GM19467 (cell line): ENCODE results near the gene HLCS.

ENCODE experiments used
- ATAC-seq: cut with Tn5 transposase; IDR thresholded peaks from one replicate; pipeline ENCODE4 v1.9.1; 2021; ENCODE audit warnings: mild to moderate bottlenecking, moderate library complexity; ENCODE audit not compliant: unreplicated experiment

The HLCS gene

GRCh38 chr21:36887963-36888362 lies 78.5 kb downstream of the HLCS start:
- no peak for ATAC-seq

DNA sequence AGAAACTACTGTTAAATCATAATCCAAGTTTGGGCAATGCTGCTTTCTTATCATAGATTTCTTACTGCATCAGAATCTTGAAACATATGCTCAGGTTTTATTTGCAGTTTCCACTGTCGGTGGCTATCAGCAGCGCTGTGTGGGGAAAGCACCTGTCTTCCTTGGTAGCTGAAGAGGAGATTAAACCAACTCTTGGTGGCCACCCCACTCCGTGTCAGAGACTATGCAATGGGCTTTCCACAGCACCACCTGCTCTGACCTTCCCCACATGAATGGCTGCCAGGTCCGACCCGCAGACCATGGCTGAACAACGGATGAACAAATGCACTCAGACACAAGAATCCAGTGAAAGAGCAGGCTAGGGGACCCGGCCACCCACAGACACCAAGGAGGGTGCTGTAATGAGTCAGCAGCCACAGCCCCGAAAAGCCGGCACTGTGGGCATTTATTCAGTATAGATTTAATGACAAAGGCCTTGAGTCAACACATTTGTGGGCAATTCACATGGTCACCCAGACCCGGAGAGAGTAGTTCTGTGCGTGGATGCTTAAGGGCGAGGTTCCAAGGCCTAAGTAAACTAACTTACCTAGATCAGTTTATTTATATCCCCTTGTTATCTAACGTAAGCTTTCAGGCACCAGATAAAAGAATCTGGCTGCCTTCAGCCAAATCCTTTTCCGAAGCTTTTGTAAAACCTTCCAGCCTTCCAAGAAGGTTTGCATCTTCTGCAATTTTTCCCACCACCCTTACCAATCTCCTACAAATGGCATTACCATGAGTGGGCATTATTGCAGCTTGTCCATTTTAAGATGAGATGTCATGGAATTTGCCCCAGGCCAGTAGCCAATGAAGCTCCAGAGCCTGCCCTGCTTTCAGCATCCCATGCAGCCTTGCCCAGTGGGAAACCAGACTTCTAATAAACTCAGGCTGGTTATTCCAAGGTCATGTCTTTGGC lies 82.7 kb downstream of the HLCS start:
- ATAC-seq = no peak

GRCh38 chr21:36882776-36883175 lies 83.7 kb downstream of the HLCS start:
- ATAC-seq = no peak

- no peak for ATAC-seq
These were observed 85.2 kb downstream of the HLCS start for GRCh38 chr21:36881228-36881627.

GRCh38 chr21:36879827-36880226 lies 86.6 kb downstream of the HLCS start:
- no peak for ATAC-seq

- ATAC-seq = no peak
These were observed 88.7 kb downstream of the HLCS start for GRCh38 chr21:36877741-36878140.

- no peak for ATAC-seq
These were observed 91.8 kb downstream of the HLCS start for GRCh38 chr21:36874665-36875064.

- ATAC-seq = no peak
These were observed 93.0 kb downstream of the HLCS start for GRCh38 chr21:36873513-36873912.

DNA sequence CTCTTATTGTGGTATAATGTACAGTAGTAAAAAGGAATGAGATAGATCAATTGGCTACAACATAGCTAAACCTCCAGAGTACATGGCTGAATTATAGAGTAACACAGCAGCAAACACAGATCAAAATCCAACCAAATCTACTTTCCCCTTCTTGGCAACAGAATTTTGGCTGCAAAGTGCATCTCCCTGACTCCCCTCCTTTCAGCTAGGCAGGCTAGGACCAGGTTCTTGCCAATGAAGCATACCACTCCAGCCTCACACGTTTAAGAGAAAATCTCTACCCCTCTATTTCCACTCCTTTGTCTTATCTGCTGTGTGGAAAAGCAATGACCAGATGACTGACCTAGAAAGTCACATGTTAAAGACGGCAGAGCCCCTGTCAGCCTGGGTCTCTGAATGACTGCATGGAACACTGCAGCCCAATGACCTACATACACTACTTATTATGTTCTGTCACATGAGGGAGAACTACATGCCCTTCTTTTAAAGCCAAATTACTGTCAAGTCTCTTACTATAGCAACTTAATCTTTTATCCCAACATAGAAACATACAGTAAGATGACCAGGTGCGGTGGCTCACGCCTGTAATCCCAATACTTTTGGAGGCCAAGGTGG lies 99.1 kb downstream of the HLCS start:
- no peak for ATAC-seq

DNA sequence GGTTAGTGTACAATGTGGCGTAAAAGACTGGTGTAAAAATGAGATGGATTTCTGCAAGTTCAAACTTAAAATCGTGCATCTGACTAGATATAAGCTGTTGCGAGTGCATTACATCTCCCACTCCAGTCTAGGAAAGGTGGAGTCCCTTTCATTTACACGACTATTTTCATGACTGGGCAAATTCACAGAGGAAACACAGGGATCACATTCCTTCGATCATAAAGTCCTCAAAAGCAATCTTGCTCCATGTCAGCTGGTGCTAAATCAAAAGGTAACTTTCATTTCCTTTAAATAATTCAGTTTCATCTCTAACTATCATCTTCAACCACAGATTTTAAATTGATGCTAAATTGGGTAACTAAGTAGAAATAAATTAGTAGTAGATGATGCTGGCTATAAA lies 100.0 kb downstream of the HLCS start:
- no peak for ATAC-seq

- ATAC-seq = no peak
These were observed 101.5 kb downstream of the HLCS start for GRCh38 chr21:36864974-36865373.

DNA sequence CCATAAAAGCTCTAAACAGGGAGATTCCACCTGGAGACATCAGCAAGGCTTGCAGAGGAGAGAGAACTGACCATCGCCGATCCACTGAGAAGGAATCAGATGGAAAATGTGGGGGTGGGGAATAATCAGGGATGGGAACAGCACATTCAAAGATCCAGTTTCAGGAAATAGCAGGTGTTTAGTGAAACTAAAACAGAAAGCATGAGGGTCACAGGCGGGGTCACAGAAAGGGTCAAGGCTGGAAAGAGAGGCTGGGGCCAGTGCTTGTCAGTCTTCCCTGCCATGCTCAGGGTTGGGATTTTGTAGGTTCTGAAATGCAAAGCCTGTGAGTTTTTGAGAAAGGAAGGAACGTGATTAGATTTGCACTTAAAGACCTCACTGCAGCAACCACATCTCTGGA lies 103.2 kb downstream of the HLCS start:
- no peak for ATAC-seq

DNA sequence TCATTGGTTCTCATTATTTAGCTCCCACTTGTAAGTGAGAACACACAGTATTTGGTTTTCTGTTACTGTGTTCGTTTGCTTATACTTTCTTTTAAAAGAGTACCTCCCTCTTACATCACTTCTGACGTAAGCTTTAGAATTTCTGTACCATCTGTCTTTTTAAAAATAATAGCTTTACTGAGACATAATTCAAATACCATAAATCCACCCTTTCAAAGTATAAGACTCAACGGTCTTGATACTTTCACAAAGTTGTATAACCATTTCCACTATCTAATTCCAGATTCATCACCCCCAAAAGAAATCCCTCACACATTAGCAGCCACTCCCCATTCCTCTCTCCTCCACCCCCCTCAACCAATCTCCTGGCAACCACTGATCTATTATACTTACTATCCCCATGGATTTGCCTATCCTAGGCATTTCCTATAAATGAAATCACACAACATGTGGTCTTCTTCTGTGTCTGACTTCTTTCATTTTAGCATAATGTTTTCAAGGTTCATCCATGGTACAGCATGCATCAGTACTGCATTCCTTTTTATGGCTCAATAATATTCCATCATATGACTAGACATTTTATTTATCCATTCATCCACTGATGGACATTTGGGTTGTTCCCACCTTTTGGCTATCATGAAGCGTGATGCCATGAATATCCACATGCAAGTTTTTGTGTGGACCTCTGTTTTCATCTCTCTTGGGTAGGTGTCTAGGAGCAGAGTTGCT lies 104.7 kb downstream of the HLCS start:
- ATAC-seq = no peak

DNA sequence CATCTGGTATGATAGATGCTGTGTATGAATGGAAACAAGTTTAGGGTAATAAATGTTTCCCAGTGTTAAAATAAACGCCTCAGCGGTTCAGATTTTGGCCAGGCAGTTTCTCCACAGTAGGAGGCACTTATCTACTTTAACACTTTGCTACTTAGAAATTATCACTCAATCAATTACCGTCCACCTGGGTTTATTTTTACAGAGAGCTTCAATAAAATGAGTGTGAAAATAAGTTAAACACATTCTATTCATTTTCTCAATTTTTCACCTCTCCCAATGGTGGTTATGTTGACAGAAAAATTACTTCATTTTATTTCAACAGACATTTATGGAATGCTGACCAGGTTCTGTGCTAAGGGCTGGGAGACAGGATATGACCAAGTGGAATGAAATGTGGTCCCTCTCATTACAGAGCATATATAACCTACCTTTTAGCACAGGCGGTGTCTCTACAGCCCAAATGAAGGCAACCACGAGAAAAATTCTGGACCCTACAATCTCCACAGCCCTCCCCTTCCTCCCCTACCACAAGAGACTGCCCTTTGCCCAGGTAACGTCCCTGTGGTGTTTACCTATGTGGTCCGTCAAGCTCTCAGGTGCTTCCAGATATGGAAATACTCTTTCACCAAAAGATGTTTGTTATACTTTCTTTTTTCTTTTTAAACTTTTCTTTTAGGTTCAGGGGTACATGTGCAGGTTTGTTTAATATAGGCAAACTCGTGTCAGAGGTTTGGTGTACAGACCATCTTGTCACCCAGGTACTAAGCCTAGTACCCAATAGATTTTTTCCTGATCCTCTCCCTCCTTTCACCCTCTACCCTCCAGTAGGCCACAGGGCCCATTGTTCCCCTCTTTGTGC lies 105.5 kb downstream of the HLCS start:
- ATAC-seq = no peak

DNA sequence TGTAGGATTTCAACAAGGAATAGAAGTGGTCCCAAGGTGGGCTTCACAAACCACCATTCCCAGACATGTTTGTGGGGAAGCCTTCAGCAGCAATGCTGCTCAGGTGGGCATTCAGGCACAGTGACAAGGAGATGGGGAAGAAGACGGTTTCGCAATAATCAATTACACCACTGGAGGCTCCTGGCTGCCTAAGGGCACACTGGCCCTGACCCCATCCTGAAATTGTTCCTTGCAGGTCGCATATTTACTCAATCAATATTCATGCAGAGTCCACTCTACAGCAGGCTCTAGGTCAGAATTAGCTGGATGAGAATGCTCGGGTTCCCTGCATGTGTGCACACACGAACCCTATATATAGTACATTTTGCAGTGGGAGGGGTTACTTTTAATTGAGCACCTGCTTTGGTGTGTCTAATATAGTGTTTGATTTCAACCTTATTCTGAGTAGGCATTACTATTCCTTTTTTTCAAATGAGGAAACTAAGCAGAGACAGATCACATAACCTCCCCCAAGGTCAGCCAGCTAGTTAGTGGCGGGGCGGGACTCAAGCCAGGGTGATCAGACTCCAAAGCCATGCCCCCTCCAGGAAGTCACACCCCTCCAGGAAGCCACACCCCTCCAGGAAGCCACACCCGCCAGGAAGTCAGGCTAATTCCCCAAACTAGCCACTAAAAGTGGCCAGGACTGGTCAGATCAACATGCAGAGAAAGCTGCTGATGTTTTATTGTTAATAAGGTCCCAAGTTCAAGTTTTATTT lies 106.5 kb downstream of the HLCS start:
- no peak for ATAC-seq

DNA sequence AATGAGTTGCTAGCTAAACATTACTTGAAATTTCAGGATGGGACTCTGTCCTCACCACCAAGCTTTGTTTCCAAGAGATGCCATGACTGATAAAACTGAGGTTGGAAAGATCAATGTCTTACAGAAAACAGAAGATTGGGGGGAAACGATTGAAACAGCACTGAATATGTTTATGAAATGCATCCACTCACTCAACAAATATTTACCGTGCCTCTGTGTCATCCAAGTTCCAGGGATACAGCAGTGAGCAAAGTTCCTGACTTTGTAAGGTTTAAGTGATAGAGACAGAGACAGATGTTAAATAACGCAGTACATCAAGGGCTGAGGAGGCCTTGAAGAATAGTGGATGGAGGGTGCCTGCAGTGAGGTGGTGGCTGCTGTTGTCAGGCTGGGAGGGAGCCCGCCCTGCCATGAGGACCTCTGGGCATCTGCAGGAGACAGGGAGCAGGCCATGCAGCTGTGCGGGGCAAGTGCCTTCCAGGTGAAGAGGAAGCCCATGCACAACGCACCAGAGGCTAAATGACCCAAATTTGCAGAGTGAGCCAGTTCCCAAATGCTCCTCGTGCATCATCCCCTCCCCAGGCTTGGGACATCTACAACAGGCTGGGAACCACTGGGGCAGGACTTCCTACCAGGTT lies 108.0 kb downstream of the HLCS start:
- no peak for ATAC-seq

DNA sequence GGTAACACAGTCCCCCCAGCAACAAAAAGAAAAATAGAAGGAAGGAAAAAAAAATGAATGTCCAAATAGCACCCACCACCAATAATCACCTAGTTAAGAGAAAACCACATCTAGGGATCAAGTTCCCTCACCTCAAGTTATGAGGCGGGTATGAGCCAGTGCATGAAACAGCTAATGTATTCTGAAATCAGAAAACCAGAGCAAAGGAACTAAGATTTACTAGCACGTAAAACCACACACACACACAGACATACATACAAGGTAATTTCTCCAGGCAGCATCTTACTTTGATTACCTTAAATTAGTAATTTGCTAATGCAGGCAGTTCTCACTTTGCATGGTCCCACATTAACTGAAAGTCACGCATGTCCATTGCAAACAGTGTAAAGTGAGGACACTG lies 109.8 kb downstream of the HLCS start:
- ATAC-seq = no peak

DNA sequence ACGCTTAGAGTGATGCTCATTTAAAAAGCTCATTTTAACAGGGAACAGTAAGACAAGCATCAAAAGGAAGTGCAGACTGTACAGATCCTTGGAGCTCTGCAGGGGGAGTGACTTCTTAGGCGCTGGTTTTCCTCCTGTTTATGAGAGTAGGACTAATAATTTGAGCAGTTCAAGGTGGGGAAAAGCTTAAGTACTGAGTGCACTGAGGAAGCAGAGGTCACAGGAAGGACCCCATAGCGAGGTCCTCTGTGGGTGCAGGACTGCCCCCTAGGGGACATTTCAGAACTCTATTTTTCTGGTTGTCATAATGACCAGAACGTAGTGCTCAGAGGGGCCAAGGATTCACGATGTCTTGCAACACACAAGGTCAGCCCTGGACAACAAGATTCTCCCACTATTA lies 112.1 kb downstream of the HLCS start:
- ATAC-seq = no peak

DNA sequence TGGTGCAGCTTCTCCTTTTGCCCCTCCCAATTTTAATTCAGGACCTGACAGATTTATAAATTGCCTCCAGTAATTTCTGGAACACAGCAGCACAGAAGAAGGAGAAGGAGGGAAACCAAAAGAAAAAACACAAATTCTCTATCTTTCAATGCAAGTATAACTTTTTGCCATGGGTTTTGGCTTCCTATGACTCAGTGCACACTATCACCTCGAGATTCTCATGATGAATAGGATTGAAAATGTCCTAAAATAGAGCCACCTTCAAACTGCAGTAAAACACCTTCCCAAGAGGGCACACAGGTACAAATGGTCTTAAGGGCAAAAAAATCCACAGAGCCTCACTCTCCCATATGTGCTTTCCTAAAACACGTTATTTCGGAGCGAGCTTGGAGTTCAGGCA lies 113.6 kb downstream of the HLCS start:
- ATAC-seq = no peak

GRCh38 chr21:36852293-36852692 lies 114.2 kb downstream of the HLCS start:
- ATAC-seq = no peak
